Right lobe of liver (tissue), 4 donors: ENCODE data around the gene CCNK.

ENCODE experiments used
- POLR2A ChIP-seq: fragments of 450-650 bp; IDR thresholded peaks from one replicate; pipeline ENCODE4 v1.6.1; 2017; ENCODE audit warnings: antibody characterized with exemption, mild to moderate bottlenecking
- TF ChIP-seq, protein P1 (sequence below), 4 donors: fragments of 200-600 bp in 3 of 4; fragments of 450-650 bp in 1 of 4; IDR thresholded peaks; one replicate each; pipeline versions ENCODE4 v1.5.1 to v1.8.0; 2016 to 2022; ENCODE audit warnings: antibody characterized with exemption in 4 of 4, mild to moderate bottlenecking in 2 of 4
- donor health status: DM: no; HTN: no; CAD: no.
- donor health status: DM: no; HTN: no; CAD: no.
- donor health status: DM: no; HTN: yes; CAD: no.

DNA sequence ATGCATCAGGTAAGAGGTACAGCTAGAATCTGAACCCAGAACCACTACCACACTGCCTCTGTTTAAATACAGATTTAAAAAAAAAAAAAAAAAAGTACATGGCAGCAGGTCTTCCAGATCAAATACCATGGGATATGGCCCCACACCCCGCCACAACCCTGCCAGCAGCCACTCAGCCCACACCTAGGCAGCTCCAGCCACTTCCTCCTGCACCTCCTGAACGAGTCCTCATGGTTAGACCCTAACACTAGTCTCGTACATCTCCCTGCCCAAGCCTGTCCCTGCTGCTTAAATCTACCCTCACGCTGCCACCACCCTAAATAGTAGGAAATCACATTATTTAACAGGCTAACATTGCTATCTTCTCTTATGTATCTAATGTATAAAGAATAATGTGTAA lies 13.1 kb upstream of the CCNK start:
- TF ChIP-seq, protein P1, sequence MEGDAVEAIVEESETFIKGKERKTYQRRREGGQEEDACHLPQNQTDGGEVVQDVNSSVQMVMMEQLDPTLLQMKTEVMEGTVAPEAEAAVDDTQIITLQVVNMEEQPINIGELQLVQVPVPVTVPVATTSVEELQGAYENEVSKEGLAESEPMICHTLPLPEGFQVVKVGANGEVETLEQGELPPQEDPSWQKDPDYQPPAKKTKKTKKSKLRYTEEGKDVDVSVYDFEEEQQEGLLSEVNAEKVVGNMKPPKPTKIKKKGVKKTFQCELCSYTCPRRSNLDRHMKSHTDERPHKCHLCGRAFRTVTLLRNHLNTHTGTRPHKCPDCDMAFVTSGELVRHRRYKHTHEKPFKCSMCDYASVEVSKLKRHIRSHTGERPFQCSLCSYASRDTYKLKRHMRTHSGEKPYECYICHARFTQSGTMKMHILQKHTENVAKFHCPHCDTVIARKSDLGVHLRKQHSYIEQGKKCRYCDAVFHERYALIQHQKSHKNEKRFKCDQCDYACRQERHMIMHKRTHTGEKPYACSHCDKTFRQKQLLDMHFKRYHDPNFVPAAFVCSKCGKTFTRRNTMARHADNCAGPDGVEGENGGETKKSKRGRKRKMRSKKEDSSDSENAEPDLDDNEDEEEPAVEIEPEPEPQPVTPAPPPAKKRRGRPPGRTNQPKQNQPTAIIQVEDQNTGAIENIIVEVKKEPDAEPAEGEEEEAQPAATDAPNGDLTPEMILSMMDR (IDR thresholded peaks at IDR 0.05), result no peak
- TF ChIP-seq POLR2A, result no peak
